GM12872 (cell line): Measurements from ENCODE around the gene CLPSL2.

Experiments
- TF ChIP-seq, protein P1 (sequence below): IDR thresholded peaks from 3 replicates; pipeline ENCODE4 v1.5.1; 2011; ENCODE audit warnings: low read depth, mild to moderate bottlenecking, low read length, moderate library complexity; ENCODE audit not compliant: insufficient read depth

Gene CLPSL2

DNA sequence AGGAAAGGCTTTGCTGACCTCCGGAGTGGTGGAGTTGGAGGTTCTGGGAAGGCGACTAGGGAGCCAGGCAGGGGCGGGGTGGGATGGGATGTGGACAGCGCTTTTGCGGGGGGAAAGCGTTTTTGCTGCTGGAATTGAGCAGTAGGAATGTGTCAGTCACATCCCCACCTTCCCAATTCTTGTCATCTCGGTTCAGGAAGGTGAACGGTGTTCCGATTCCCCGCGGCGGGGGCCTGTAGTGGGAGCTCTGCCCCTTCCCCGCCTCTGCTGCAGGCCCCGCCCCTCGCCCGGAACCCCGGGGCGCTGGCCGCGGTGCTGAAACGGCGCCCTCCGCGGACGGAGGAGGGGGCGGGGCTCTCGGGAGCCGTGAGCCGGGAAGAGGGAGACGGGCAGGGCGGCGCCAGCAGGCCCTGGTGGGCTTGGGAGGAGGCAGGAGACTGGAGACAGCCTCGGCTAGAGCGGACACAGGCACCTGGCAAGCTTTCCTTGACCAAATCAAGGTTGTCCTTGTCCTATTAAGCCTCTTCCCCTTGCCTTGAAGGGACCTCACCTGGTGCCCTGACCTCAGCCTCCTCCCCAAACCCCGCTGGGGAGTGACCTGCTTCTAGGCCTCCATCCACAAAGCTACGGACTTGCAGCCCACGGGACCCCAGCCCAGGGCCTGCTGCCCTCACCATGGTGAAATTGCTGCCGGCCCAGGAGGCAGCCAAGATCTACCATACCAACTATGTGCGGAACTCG is 28.8 kb downstream of the CLPSL2 start, which contains the start of gene LHFPL5:
Gene LHFPL5, plus strand, starts transcription at position 357 of the 741 bp plus-strand sequence. Its CDS starts 319 bp downstream, at position 676.
- TF ChIP-seq, protein P1, sequence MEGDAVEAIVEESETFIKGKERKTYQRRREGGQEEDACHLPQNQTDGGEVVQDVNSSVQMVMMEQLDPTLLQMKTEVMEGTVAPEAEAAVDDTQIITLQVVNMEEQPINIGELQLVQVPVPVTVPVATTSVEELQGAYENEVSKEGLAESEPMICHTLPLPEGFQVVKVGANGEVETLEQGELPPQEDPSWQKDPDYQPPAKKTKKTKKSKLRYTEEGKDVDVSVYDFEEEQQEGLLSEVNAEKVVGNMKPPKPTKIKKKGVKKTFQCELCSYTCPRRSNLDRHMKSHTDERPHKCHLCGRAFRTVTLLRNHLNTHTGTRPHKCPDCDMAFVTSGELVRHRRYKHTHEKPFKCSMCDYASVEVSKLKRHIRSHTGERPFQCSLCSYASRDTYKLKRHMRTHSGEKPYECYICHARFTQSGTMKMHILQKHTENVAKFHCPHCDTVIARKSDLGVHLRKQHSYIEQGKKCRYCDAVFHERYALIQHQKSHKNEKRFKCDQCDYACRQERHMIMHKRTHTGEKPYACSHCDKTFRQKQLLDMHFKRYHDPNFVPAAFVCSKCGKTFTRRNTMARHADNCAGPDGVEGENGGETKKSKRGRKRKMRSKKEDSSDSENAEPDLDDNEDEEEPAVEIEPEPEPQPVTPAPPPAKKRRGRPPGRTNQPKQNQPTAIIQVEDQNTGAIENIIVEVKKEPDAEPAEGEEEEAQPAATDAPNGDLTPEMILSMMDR: no peak

DNA sequence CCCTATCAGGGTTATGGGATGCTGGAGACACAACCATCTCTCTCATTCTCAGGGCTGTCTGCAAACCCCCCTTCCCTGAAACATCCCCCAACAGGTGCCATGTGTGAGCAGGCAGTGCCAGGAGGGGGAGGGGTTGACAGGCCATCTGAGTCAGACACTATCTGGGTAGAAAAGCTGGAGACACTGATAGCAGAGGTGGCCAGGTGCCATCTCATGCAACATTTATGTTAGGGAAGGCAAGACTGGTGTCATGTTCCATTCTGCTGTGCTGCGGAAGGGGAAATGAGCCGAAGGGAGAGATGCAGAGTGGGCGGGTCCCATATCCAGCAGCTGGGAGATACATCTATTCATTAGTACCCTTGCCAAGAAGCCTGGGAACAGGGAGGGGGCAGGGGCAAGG is 32.3 kb downstream of the CLPSL2 start:
- TF ChIP-seq, protein P1: no peak

DNA sequence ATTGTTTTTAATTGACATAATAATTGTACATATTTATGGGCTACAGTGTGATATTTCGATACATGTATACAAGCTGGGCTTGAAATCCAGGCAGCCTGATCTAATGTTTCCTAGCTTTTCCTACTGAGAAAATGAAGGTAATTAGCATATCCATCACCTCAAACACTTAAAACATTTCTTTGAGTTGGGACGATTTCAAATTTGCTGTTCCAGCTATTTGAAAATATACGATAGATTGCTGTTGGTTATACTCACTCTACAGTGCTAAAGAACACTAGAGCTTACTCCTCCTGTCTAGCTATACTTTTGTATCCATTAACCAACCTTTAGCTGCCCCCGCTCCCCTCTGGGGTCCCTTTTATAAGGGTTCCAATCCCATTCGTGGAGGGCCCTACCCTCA is 33.4 kb downstream of the CLPSL2 start:
- TF ChIP-seq, protein P1: no peak

DNA sequence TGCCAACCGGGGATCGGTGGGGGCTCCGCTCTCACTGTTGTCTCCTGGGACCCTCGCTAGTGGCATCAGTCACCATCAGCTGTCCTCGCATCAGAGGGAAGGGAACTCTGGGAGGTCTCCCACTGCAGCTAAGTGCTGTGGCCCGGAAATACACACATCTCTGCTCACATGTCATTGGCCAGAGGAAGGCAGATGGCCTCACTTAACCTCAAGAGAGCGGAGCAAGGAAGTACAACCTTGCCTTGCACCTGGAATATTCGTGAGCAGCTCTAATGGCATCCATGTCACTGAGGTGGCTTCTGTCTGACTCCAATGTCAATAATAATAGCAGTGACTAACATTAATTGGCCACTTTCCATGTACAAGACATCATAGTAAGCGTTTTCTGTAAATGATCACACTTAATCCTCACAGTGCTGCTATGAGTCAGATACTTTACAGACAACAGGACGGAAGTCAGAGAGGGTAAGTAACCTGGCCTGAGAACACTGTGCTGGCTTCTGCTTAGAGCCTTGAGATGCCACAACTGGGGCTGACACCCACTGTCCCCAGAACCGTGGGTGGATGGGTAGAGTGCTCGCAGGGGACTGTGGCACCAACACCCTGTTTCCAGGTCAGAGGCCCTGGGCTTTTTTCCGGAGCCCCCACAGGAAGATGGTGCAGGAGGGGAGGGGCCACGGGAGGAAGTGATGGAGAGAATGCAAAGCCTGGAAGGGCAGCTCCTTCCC is 34.7 kb downstream of the CLPSL2 start:
- TF ChIP-seq, protein P1: no peak

DNA sequence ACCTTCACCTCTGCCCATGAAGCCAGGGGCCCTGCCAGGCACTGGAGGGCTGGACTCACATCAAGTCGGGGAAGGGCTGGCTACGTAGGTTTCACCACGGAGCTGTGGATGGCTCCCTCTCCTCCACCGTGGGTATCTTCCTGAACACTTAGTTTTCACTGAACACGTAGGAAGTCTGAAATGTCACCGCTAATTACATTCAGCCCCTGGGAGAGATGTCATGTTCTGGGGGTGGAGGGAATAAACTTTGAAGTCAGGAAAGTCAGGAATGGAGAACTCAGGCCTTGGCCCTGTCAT is 35.2 kb downstream of the CLPSL2 start:
- TF ChIP-seq, protein P1: no peak

DNA sequence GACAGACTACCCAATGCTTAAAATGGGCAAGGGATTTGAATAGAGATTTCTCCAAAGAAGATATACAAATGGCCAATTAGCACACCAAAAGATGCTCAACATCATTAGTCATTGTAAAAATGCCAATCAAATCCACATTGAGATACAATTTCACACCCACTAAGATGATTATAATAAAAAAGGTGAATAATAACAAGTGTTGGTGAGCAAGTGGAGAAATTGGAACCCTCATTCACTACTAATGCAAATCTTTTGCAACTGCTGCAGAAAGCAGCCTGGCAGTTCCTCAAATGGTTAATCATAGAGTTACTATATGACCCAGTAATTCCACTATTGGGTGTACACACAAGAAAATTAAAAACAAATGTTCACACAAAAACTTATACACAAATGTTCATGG is 41.1 kb downstream of the CLPSL2 start:
- TF ChIP-seq, protein P1: no peak

DNA sequence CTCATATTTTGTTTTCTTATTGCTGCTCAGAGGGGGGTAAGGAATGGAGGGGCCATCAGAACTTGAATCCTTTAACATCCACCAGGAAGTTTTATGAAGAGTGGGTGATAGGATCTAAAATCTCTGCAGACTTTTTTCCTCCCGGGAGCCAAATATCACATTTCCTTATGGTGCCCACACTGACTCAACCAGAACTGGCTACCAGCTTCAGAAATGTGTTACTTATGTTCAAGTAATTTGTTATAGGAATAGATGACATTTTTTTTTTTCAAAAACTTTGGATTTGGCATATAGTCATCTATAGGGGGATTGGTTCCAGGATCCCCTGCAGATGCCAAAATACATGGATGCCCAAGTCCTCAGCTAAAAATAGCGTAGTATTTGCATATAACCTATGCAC is 47.2 kb downstream of the CLPSL2 start:
- TF ChIP-seq, protein P1: no peak
